Measurements from ENCODE around the gene SETD3.

- TF ChIP-seq CTCF (conservative IDR thresholded peaks at IDR 0.05; ENCODE audit: low read depth in 2 of 2) (peak; percentile 83 to 90), ZNF114 (CRISPR knock-in tag; IDR thresholded peaks at IDR 0.05) (no peak), EZH2phosphoT487 (IDR thresholded peaks at IDR 0.05; ENCODE audit: unreplicated experiment) (no peak), POLR2AphosphoS5 (IDR thresholded peaks at IDR 0.05; ENCODE audit: low read depth) (no peak), ZNF331 (CRISPR knock-in tag; IDR thresholded peaks at IDR 0.05; ENCODE audit: low read depth) (no peak)
Observed at GRCh38 chr14:99393059-99393655, 87.5 kb downstream of the SETD3 start.
